Measurements from ENCODE around the gene PRKCA.

PRKCA gene

DNA sequence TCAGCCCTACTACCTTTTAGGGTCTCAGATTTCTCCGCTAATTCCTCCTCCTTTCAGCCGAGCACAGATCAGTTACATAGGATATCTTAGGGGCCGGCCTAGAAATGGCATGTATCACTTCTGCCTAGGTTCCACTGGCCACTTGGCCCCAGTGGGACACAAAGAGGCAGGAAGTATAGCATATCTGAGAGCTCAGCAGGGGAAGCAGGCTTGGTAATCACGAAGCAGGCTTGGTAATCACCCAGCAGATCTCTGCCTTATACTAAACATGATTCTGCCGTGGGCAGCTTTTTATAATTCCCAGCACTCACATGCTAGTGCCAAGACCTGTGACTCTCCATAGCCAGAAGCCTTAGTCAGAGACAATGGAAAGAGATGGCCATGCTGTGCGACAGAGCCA, 472.9 kb downstream of the PRKCA start:
- POLR2A ChIA-PET = no interaction called here
- TF ChIP-seq, protein P1, sequence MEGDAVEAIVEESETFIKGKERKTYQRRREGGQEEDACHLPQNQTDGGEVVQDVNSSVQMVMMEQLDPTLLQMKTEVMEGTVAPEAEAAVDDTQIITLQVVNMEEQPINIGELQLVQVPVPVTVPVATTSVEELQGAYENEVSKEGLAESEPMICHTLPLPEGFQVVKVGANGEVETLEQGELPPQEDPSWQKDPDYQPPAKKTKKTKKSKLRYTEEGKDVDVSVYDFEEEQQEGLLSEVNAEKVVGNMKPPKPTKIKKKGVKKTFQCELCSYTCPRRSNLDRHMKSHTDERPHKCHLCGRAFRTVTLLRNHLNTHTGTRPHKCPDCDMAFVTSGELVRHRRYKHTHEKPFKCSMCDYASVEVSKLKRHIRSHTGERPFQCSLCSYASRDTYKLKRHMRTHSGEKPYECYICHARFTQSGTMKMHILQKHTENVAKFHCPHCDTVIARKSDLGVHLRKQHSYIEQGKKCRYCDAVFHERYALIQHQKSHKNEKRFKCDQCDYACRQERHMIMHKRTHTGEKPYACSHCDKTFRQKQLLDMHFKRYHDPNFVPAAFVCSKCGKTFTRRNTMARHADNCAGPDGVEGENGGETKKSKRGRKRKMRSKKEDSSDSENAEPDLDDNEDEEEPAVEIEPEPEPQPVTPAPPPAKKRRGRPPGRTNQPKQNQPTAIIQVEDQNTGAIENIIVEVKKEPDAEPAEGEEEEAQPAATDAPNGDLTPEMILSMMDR (IDR thresholded peaks at IDR 0.05; ENCODE audit: insufficient read depth, low read length, missing control alignments) = no peak
- CTCF ChIA-PET = no interaction called here
- DNase-seq (ENCODE audit: low read depth, low spot score) = no peak
- H3K4me3 ChIP-seq (ENCODE audit: low read depth, low read length) = no peak overlapping the region

DNA sequence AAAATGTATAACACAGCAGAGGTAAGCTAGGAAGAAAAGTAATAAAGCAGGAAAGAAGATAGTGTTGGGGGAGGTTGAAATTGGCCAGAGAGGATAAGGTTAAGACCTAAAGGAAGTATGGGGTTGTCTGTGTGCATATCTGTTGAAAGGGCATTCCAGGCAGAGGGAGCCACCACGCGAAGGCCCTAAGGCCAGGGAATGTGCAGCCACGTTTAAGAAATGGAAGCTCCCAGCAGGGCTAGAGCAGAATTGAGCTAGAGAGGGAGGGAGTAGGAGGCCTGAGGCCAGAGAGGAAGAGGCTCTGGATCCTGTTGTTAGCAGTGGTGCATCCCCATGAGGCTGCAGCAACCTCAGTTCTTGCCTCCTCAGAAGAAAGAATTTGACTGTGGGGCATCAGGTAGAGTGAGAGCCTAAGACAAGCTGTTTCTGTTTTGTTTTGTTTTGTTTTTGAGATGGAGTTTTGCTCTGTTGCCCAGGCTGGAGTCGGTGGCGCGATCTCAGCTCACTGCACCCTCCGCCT, 473.5 kb downstream of the PRKCA start:
- CTCF ChIA-PET = interaction anchor here (1.3 kb wide), 1 partner anchor 60 kb away, joined by 4 read pairs; no protein-coding TSS in a partner anchor
- TF ChIP-seq, protein P1 (IDR thresholded peaks at IDR 0.05; ENCODE audit: insufficient read depth, low read length, missing control alignments) = no peak
- DNase-seq (ENCODE audit: low read depth, low spot score) = no peak
- POLR2A ChIA-PET = no interaction called here
- H3K4me3 ChIP-seq (ENCODE audit: low read depth, low read length) = no peak overlapping the region

DNA sequence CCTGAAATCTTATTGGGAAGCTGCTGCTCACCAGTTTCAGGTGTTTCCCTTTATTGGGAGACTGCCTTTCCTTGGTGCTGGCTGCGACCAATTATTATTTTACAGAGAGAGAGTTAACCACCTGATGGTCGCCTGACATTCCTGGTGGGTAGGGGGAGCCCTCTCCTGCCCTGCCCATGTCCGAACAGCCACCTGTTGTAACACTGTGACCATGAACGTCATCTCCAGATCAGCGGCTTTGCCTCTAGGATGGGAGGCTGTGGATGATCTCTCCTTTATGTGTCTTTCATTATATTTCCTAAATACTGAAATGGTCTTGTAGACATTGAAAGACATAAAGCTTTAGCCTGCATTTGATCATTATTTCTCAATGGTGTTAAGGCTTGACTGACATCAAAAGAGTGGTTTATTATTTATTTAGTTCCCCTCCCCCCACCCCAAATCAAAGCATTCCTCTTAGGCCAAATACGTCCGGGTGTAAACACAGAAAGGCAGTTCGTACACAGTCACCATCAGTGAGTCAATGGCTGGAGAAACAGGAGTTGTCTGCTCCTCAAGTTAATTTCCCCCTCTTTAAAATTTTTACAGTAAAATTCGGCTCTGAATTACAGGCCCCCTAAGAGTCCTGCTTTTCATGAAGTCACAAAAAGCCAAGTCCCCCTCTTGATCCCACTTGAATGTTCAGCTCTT, 474.7 kb downstream of the PRKCA start:
- H3K4me3 ChIP-seq (ENCODE audit: low read depth, low read length) = no peak overlapping the region
- CTCF ChIA-PET = interaction anchor here (0.6 to 1.3 kb wide), 2 partner anchors 50 to 61 kb away, joined by 3 to 4 read pairs; no protein-coding TSS in a partner anchor
- TF ChIP-seq, protein P1 (IDR thresholded peaks at IDR 0.05; ENCODE audit: insufficient read depth, low read length, missing control alignments) = no peak
- POLR2A ChIA-PET = no interaction called here
- no peak for DNase-seq (ENCODE audit: low read depth, low spot score)

DNA sequence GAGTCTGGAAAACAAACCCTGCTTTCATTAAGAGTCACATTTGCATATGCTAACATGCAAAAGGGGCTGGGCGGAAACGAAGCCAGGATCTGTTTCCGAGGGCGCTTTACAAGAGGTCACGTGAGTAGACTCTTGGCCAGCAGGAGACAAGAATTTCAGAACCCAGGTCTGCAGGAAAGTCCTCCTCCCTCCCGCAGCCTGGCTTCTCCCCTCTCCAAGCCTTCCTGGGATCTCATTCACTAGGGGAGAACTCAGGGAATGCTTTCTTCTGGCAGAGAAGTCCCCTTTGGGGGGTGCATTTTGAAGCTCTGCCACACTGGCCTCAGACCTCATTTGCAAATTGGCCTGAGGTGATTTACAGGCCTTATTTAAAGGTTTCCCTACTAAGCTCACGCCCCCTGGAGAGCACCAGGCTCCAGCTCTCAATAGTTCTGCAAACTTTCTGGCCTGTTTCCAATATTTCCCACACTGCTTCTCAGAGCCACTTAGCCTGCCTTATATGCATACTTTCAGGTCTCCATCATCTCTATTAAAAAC, 475.3 kb downstream of the PRKCA start:
- no peak overlapping the region for H3K4me3 ChIP-seq (ENCODE audit: low read depth, low read length)
- TF ChIP-seq, protein P1 (IDR thresholded peaks at IDR 0.05; ENCODE audit: insufficient read depth, low read length, missing control alignments) = no peak
- DNase-seq (ENCODE audit: low read depth, low spot score) = peak; percentile 21
- CTCF ChIA-PET = interaction anchor here (0.6 kb wide), 1 partner anchor 51 kb away, joined by 3 read pairs; no protein-coding TSS in a partner anchor
- POLR2A ChIA-PET = no interaction called here

DNA sequence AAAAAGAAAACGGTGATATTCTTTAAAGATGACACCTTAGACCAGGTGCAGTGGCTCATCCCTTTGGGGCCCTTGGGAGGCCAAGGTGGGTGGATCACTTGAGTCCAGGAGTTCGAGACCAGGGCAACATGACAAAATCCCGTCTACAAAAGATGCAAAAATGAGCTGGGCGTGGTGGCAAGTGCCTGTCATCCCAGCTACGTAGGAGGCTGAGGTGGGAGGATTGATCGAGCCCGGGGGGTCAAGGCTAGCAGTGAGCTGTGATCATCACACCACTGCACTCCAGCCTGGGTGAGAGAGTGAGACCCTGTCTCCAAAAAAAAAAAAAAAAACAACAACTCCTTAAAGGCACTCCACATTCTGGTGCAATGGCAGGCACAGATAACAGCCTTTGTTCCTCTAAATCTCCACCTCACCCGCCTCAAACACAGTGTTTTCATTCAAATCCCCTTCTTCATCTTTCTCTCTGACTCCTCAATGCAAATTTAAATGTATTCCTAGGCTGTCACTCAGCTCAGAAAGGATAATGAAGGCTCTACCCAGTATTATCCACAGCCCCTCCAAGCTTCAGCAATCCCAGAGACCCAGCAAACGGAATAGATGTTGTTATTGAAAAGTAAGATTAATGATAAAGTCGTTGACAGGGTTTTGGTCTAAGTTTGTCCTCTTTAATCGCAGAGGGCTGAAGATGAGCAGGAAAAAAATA, 476.3 kb downstream of the PRKCA start:
- ChIA-PET CTCF (no interaction called here), POLR2A (no interaction called here)
- TF ChIP-seq, protein P1 (IDR thresholded peaks at IDR 0.05; ENCODE audit: insufficient read depth, low read length, missing control alignments) = no peak
- DNase-seq (ENCODE audit: low read depth, low spot score) = no peak
- H3K4me3 ChIP-seq (ENCODE audit: low read depth, low read length) = no peak overlapping the region

DNA sequence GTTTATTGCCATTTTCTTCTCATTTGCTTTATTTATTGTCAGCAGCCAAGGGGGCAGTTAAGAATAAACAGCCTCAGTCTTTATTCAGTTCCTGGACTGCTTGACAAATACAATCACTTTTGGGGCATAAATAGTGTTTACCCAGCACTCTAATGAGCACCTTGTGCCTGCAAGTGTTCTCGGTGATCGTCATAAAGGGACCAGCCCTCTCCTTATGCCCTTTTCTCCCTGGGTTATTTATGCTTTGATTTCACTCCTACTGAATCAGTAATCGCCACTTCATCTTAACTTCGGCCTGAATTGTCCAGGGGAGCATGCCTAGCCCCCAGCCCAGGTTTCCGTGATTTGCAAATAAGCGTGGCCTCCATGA, 476.8 kb downstream of the PRKCA start:
- TF ChIP-seq, protein P1 (IDR thresholded peaks at IDR 0.05; ENCODE audit: insufficient read depth, low read length, missing control alignments) = no peak
- ChIA-PET POLR2A (no interaction called here), CTCF (no interaction called here)

More for the DNA sequence above, 476.8 kb downstream of the PRKCA start:
- DNase-seq (ENCODE audit: low read depth, low spot score) = no peak
- H3K4me3 ChIP-seq (ENCODE audit: low read depth, low read length) = no peak overlapping the region
